GM21576 (cell line): ENCODE results near the gene CBFB.
"Not testable (repeated sequence)": the region's sequence is repeated elsewhere in the genome, so short reads cannot be mapped to it uniquely, and the experiment has no call there.

Source experiments
- ATAC-seq: cut with Tn5 transposase; IDR thresholded peaks from one replicate; pipeline ENCODE4 v1.9.1; 2021; ENCODE audit warnings: mild to moderate bottlenecking, moderate library complexity; ENCODE audit not compliant: unreplicated experiment

The CBFB gene

DNA sequence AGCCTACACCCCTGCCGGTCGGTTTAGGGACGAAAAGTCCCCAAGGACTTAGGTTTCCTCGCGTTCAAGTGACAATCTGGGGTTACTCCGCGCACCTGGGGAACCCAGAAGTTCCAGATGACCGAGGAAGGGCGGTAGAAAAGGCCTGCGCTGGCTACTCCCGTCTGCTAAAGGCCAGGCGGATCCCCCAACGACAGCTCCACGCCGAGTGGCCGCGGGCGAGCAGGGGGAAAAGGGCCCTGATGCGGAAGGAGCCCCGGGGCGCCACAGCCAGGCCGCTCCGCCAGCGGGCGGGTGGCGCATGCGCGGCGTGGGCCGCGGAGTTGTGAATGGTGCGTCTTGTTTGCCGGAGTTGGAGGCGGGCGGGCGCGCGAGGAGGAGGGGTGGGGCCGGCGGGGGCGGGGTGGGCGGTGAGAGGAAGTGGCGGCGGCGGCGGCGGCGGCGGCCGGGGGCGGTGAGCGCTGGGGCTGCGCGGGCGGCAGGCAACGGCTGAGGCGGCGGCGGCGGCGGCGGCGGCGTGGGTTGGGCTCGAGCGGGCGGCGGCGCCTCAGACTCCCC, at the start of gene CBFB:
Gene CBFB (plus strand): TSS at position 454 of the 558 bp plus-strand sequence. CDS start 259 bp downstream, outside the sequence.
- peak; percentile 74 for ATAC-seq

DNA sequence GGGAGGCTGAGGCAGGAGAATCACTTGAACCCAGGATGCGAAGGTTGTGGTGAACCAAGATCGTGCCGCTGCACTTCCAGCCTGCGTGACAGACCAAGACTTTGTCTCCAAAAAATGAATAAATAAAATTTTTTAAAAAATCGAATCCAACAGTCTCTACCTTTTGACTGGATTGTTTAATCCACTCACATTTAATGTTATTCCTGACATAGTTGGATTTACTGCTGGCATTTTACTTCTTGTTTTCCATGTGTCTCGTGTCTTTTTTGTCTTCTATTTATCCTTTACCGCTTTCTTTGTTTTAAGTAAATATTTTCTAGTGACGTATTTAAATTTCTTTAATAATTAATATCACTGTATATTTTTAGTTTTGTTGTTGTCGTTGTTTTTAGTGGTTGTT, 45.9 kb upstream of the CBFB start:
- no peak for ATAC-seq

GRCh38 chr16:66984892-66985311, 44.0 kb upstream of the CBFB start:
- no peak for ATAC-seq

GRCh38 chr16:66986559-66986958, 42.4 kb upstream of the CBFB start:
- ATAC-seq: no peak

GRCh38 chr16:66988197-66988788, 40.7 kb upstream of the CBFB start, which contains the start of gene CES4A:
Gene CES4A, plus strand, starts transcription at chr16:66988589. Its CDS starts 184 bp downstream, at chr16:66988773.
- no peak for ATAC-seq

- no peak for ATAC-seq
Observed at GRCh38 chr16:66991545-66992077, 37.3 kb upstream of the CBFB start.

DNA sequence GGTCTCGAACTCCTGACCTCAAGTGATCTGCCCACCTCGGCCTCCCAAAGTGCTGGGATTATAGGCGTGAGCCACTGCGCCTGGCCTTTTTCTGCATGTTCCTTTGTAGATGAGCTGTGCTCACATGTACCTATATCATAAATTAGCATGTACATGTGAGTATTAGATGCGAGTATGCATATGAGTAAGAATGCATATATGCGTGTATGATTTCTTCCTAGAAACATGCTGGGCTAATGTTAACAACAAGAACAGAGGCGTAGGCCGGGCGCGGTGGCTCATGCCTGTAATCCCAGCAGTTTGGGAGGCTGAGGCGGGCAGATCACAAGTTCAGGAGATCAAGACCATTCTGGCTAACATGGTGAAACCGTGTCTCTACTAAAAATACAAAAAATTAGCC, 35.4 kb upstream of the CBFB start:
- ATAC-seq: not testable (repeated sequence)

DNA sequence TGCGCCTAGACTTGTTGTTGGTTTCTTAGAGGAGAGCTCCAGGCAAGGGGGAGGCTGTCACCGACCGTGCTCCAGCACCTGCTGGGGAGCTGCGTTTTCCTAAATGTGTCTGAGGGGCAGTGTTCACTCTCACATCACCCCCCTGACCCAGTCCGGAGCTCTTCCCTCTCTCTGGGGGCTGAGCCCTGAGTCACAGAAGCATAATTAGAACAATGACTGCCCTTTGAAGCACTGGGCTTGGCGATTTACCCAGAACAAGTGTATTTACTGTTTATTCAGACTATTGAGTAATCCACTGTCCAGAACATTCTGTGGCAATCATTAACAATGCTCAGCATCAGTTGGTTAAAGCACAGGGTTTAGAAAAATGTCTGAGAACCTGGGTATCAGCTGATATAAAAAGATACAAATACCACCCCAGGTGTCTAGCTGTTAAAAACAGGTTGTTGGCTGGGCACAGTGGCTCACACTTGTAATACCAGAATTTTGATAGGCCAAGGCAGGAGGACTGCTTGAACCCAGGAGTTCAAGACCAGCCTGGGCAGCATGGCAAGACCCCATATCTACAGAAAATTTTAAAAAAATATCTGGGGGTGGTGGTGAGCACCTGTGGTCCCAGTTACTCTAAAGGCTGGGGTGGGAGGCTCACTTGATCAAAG, 32.5 kb upstream of the CBFB start:
- no peak for ATAC-seq

DNA sequence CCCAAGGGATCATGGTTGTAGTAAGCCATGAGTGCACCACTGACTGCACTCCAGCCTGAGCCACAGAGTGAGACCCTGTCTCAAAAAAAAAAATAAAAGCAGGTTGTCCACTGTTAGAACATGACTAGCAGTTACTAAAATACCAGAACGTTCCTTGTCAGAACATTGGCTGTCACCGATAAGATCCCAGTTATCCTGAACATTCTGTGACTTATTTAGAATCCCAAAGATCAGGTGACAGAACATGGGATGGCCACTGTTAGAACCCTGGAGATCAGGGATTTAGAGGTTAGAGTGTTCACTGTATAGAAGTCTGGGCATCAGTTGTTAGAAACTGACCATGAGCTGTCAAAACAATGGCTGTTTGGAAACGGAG, 32.0 kb upstream of the CBFB start:
- ATAC-seq: no peak

DNA sequence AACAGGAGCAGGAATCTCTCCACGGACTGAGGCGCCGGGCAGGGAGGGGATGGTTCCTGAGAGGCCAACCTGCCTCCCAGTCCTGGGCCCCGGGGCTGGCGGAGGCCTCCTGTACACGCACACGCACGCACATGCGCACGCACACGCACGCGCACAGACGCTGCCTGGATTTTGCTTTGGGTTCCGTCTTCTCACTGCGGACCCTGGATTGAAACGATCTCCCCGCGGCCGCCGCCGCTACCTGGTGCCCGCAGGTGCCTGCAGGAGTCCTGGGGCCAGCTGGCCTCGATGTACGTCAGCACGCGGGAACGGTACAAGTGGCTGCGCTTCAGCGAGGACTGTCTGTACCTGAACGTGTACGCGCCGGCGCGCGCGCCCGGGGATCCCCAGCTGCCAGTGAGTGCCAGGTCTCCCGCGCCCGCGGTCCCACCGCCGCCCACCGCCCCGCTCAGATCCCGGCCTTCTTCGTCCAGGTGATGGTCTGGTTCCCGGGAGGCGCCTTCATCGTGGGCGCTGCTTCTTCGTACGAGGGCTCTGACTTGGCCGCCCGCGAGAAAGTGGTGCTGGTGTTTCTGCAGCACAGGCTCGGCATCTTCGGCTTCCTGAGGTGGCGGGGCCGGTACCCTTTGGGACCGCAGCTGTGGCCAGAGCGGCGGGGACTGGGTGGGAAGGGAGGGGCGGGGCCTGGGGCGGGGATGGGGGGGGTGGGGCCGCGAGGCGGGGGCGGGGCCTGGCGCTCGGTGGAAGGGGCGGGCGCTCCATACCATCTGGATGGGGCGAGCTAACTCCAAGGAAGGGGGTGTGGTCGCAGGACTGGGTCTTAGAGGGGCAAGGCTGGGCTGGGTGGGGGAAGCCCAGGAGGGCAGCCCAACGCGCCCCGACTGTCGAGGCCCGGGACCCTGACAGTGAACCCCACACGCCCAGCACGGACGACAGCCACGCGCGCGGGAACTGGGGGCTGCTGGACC, 28.3 kb upstream of the CBFB start:
- no peak for ATAC-seq

GRCh38 chr16:67001726-67002125, 27.2 kb upstream of the CBFB start:
- no peak for ATAC-seq

GRCh38 chr16:67006930-67007658, 21.9 kb upstream of the CBFB start:
- no peak for ATAC-seq

- ATAC-seq: no peak
Observed at GRCh38 chr16:67009158-67009557, 19.8 kb upstream of the CBFB start.

DNA sequence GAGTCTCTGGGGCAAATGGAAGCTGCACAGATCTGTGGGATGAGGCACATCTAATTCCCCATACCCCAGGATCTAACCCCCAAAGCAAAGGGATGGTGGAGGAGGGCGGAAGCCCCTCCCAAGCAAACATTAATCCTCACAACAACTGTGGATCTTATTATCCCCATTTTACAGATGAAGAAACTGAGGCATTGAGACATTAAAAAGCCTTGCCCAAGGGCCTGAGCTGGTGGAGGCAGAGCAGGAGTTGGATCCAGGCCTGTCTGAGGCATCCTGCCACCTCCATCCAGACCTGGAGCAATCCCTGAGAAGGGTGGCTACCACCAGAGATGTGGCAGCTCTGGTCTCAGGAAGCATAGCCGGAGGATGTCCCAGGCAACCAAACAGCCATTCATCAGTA, 17.7 kb upstream of the CBFB start:
- ATAC-seq: no peak

- no peak for ATAC-seq
Observed at GRCh38 chr16:67013233-67013822, 15.6 kb upstream of the CBFB start.

- ATAC-seq: no peak
Observed at GRCh38 chr16:67013823-67014633, 14.9 kb upstream of the CBFB start.

- no peak for ATAC-seq
Observed at GRCh38 chr16:67014634-67015312, 14.2 kb upstream of the CBFB start.

DNA sequence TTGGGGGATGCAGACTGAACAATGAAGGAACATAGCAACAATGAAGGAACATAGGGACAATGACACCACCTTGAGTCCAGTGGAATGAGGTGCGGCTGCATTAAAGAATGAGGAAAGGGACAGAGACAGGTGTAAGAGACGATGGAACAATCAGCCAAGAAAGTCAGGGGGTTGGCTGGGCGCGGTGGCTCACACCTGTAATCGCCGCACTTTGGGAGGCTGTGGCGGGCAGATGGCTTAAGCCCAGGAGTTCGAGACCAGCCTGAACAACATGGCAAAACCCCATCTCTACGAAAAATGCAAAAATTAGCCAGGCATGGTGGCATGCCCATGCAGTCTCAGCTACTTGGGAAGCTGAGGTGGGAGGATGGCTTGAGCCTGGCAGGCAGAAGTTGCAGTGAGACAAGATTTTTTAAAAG, 13.6 kb upstream of the CBFB start:
- no peak for ATAC-seq

- ATAC-seq: no peak
Observed at GRCh38 chr16:67016143-67016542, 12.8 kb upstream of the CBFB start.
